Fibroblast of skin of abdomen (primary cell): Measurements from ENCODE around the gene TRPV4.
A peak's percentile ranks its signal among the peaks of the same experiment; 100 is the strongest.
"Not testable (repeated sequence)": the region's sequence is repeated elsewhere in the genome, so short reads cannot be mapped to it uniquely, and the experiment has no call there.

Experiments used
- DNase-seq: peaks from one replicate; pipeline ENCODE4 v3.0.0-alpha.2; 2013

Gene TRPV4

GRCh38 chr12:109860977-109861376, 27.8 kb upstream of the TRPV4 start:
- DNase-seq, result no peak

- no peak for DNase-seq
Observed at GRCh38 chr12:109858764-109859163, 25.6 kb upstream of the TRPV4 start.

GRCh38 chr12:109857715-109858114, 24.5 kb upstream of the TRPV4 start:
- no peak for DNase-seq

GRCh38 chr12:109855377-109855776, 22.2 kb upstream of the TRPV4 start:
- no peak for DNase-seq

GRCh38 chr12:109850518-109850917, 17.3 kb upstream of the TRPV4 start:
- not testable (repeated sequence) for DNase-seq

GRCh38 chr12:109847142-109847735, 14.0 kb upstream of the TRPV4 start:
- no peak for DNase-seq

- no peak for DNase-seq
Observed at GRCh38 chr12:109845824-109846205, 12.6 kb upstream of the TRPV4 start.

GRCh38 chr12:109844983-109845823, 12.0 kb upstream of the TRPV4 start:
- peak; percentile 72 for DNase-seq

GRCh38 chr12:109844091-109844490, 10.9 kb upstream of the TRPV4 start:
- no peak for DNase-seq

GRCh38 chr12:109842021-109842420, 8.8 kb upstream of the TRPV4 start:
- DNase-seq, result no peak

GRCh38 chr12:109841356-109841755, 8.2 kb upstream of the TRPV4 start:
- no peak for DNase-seq

- DNase-seq, result no peak
Observed at GRCh38 chr12:109840305-109841074, 7.3 kb upstream of the TRPV4 start.

GRCh38 chr12:109839444-109839843, 6.2 kb upstream of the TRPV4 start:
- DNase-seq, result no peak

GRCh38 chr12:109836916-109837315, 3.7 kb upstream of the TRPV4 start:
- peak; percentile 39 for DNase-seq

- no peak for DNase-seq
Observed at GRCh38 chr12:109835827-109836226, 2.6 kb upstream of the TRPV4 start.

GRCh38 chr12:109832541-109833306, 474 bp downstream of the TRPV4 start:
- DNase-seq, result no peak

GRCh38 chr12:109831929-109832328, 1.3 kb downstream of the TRPV4 start:
- DNase-seq, result no peak

GRCh38 chr12:109831365-109831764, 1.8 kb downstream of the TRPV4 start:
- DNase-seq, result no peak

- no peak for DNase-seq
Observed at GRCh38 chr12:109830718-109831117, 2.5 kb downstream of the TRPV4 start.

GRCh38 chr12:109830267-109830666, 2.9 kb downstream of the TRPV4 start:
- no peak for DNase-seq

- no peak for DNase-seq
Observed at GRCh38 chr12:109829667-109830066, 3.5 kb downstream of the TRPV4 start.

GRCh38 chr12:109828754-109829511, 4.3 kb downstream of the TRPV4 start:
- DNase-seq, result no peak
